GM23338 (cell line): ENCODE measurements around the gene IL6ST. TPM values are rescaled to one million over a fixed set of nuclear protein-coding genes. Genes with fewer than 3 reads are reported as not detected.

ENCODE experiments used
- ATAC-seq: fragments of 200-7000 bp; cut with Tn5 transposase; 3 replicates; pipeline ENCODE4 v1.9.1; 2020
- DNase-seq: peaks from one replicate; pipeline ENCODE4 v3.0.0-alpha.2; 2015; ENCODE audit warnings: low spot score
- H2AFZ ChIP-seq: fragments of 200-600 bp; sonication (generic); 2 replicates; pipeline ENCODE4 v1.8.0; 2016; ENCODE audit warnings: antibody characterized with exemption, mild to moderate bottlenecking, moderate library complexity
- H3F3A ChIP-seq: fragments of 200-600 bp; sonication (generic); replicated peaks from 2 replicates; pipeline ENCODE4 v1.8.0; 2017; ENCODE audit warnings: antibody characterized with exemption, mixed run types, low read depth
- H3K27ac ChIP-seq: fragments of 200-600 bp; sonication (generic); 2 replicates; pipeline ENCODE4 v1.6.1; 2016; ENCODE audit warnings: low read depth
- H3K27me3 ChIP-seq: fragments of 200-600 bp; sonication (generic); 2 replicates; pipeline ENCODE4 v1.8.0; 2016; ENCODE audit warnings: mild to moderate bottlenecking, mixed run types, moderate library complexity; ENCODE audit not compliant: insufficient read depth
- H3K36me3 ChIP-seq: fragments of 200-600 bp; sonication (generic); 2 replicates; pipeline ENCODE4 v1.8.0; 2016; ENCODE audit warnings: mild to moderate bottlenecking; ENCODE audit not compliant: insufficient read depth
- H3K4me1 ChIP-seq: fragments of 200-600 bp; sonication (generic); 2 replicates; pipeline ENCODE4 v1.8.0; 2016; ENCODE audit warnings: mild to moderate bottlenecking, moderate library complexity; ENCODE audit not compliant: insufficient read depth
- H3K4me2 ChIP-seq: fragments of 200-600 bp; sonication (generic); 2 replicates; pipeline ENCODE4 v1.7.1; 2017; ENCODE audit warnings: mixed run types
- H3K4me3 ChIP-seq: fragments of 200-600 bp; sonication (generic); 2 replicates; pipeline ENCODE4 v1.6.1; 2016; ENCODE audit warnings: mixed run types
- H3K79me2 ChIP-seq: fragments of 200-600 bp; sonication (generic); replicated peaks from 2 replicates; pipeline ENCODE4 v1.8.0; 2017; ENCODE audit warnings: mild to moderate bottlenecking; ENCODE audit not compliant: insufficient read depth
- H3K9me2 ChIP-seq: fragments of 200-600 bp; sonication (generic); 2 replicates; pipeline ENCODE4 v1.8.0; 2017; ENCODE audit not compliant: insufficient read depth
- H4K20me1 ChIP-seq: fragments of 200-600 bp; sonication (generic); replicated peaks from 2 replicates; pipeline ENCODE4 v1.8.0; 2017; ENCODE audit warnings: mild to moderate bottlenecking; ENCODE audit not compliant: insufficient read depth
- H3K27ac Mint-ChIP-seq: 2 replicates; pipeline ENCODE4 v1.8.0; 2020; ENCODE audit warnings: inconsistent platforms, mild to moderate bottlenecking, moderate library complexity, mixed read lengths
- H3K27me3 Mint-ChIP-seq: 3 replicates; pipeline ENCODE4 v1.8.0; 2022; ENCODE audit warnings: low read depth, mild to moderate bottlenecking, moderate library complexity, mixed read lengths, inconsistent platforms; ENCODE audit not compliant: insufficient read depth, poor library complexity
- H3K36me3 Mint-ChIP-seq: 3 replicates; pipeline ENCODE4 v1.8.0; 2021; ENCODE audit warnings: low read depth, mild to moderate bottlenecking, inconsistent platforms, moderate library complexity, mixed read lengths
- H3K4me1 Mint-ChIP-seq: 3 replicates; pipeline ENCODE4 v1.8.0; 2020; ENCODE audit warnings: mild to moderate bottlenecking, inconsistent platforms, mixed read lengths
- H3K4me3 Mint-ChIP-seq: 3 replicates; pipeline ENCODE4 v1.8.0; 2021; ENCODE audit warnings: moderate library complexity, mild to moderate bottlenecking, inconsistent platforms, mixed read lengths
- H3K9me3 Mint-ChIP-seq: 3 replicates; pipeline ENCODE4 v1.8.0; 2020; ENCODE audit warnings: moderate library complexity, mild to moderate bottlenecking, inconsistent platforms, mixed read lengths
- CREB1 ChIP-seq: fragments of 250-450 bp; sonication (Bioruptor Pico); IDR thresholded peaks from 2 replicates; pipeline ENCODE4 v1.5.0; 2020; ENCODE audit warnings: low read depth, mild to moderate bottlenecking, moderate library complexity
- CTCF ChIP-seq, 2 experiments: fragments of 200-600 bp in 1 of 2; sonication (generic) in 1 of 2; conservative IDR thresholded peaks; 2 replicates each; pipeline versions ENCODE4 v1.5.1 to v1.6.1; 2016 to 2017; ENCODE audit warnings: antibody characterized with exemption in 2 of 2, low read depth in 2 of 2, mild to moderate bottlenecking in 2 of 2, moderate library complexity in 1 of 2
- EZH2 ChIP-seq: fragments of 200-600 bp; sonication (generic); IDR thresholded peaks from one replicate; pipeline ENCODE4 v1.8.0; 2017; ENCODE audit warnings: antibody characterized with exemption, mild to moderate bottlenecking, low read depth; ENCODE audit not compliant: unreplicated experiment
- EZH2phosphoT487 ChIP-seq: fragments of 200-600 bp; sonication (generic); IDR thresholded peaks from one replicate; pipeline ENCODE4 v1.8.1; 2018; ENCODE audit warnings: antibody characterized with exemption; ENCODE audit not compliant: unreplicated experiment
- JUNB ChIP-seq: IDR thresholded peaks from one replicate; pipeline ENCODE4 v1.6.1; 2016; ENCODE audit warnings: antibody characterized with exemption; ENCODE audit not compliant: unreplicated experiment
- STAT1 ChIP-seq: IDR thresholded peaks from one replicate; pipeline ENCODE4 v1.6.1; 2016; ENCODE audit warnings: antibody characterized with exemption; ENCODE audit not compliant: unreplicated experiment
- polyA plus RNA-seq: library from polyadenylated mRNA; unstranded; fragments of >200 nt; fragmentation: Nextera tagmentation; extraction: Ambion mirVana; gene quantifications from 2 replicates; pipeline ENCODE4 v1.2.1, GENCODE V29; 2016
- total RNA-seq: library from RNA; depleted of rRNA; stranded (reverse); fragments of >200 nt; shearing (Covaris generic); gene quantifications from 2 replicates; pipeline ENCODE4 v1.2.3, GENCODE V29; 2014
- TF ChIP-seq, protein P1 (sequence below): fragments of 250-450 bp; sonication (Bioruptor Pico); IDR thresholded peaks from 2 replicates; pipeline ENCODE4 v1.5.0; 2020; ENCODE audit warnings: mild to moderate bottlenecking, moderate library complexity
- TF ChIP-seq, protein P2 (sequence below): IDR thresholded peaks from 2 replicates; pipeline ENCODE4 v1.6.1; 2016; ENCODE audit warnings: antibody characterized with exemption

Gene IL6ST
- total and polyA plus RNA-seq, 2 experiments from 2014 or later: 6.7 to 9.8 TPM

DNA sequence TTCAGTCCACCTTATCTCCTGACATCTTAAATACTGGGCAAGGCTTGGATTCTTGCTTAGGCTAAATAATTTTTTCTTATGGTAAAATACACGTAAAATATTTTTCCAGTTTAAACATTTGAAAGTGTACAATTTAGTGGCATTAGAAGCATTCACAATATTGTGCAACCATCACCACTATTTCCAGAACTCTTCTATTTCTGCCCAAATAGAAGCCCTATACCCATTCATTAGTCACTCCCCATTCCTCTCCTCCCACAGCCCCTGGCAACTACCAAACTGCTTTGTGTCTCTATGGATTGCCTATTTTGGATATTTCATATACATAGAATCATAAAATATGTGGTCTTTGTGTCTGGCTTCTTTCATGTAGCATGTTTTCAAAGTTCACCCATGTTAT, 86.0 kb downstream of the IL6ST start:
- peaks cover 7% of the 10 kb centered on the region for H3K27me3 Mint-ChIP-seq
- Histone ChIP-seq H3K4me3 (no peak overlapping the region), H3K27me3 (no peaks in the 10 kb centered on the region), H3K4me2 (no peak overlapping the region), H2AFZ (no peak overlapping the region), H3K4me1 (no peaks in the 10 kb centered on the region), H3K79me2 (no peaks in the 10 kb centered on the region), H3K9me2 (peaks cover 7% of the 10 kb centered on the region; the same call in 1 of the 2 replicates), H3K27ac (no peak overlapping the region), H3F3A (no peaks in the 10 kb centered on the region), H4K20me1 (no peaks in the 10 kb centered on the region), H3K36me3 (no peaks in the 10 kb centered on the region)
- H3K9me3 Mint-ChIP-seq: no peaks in the 10 kb centered on the region; the same call in 2 of the 3 replicates
- no peak for ATAC-seq
- no peak for DNase-seq
- no peak overlapping the region for H3K4me3 Mint-ChIP-seq
- no peak overlapping the region for H3K27ac Mint-ChIP-seq
- H3K4me1 Mint-ChIP-seq: no peaks in the 10 kb centered on the region
- TF ChIP-seq, protein P1, sequence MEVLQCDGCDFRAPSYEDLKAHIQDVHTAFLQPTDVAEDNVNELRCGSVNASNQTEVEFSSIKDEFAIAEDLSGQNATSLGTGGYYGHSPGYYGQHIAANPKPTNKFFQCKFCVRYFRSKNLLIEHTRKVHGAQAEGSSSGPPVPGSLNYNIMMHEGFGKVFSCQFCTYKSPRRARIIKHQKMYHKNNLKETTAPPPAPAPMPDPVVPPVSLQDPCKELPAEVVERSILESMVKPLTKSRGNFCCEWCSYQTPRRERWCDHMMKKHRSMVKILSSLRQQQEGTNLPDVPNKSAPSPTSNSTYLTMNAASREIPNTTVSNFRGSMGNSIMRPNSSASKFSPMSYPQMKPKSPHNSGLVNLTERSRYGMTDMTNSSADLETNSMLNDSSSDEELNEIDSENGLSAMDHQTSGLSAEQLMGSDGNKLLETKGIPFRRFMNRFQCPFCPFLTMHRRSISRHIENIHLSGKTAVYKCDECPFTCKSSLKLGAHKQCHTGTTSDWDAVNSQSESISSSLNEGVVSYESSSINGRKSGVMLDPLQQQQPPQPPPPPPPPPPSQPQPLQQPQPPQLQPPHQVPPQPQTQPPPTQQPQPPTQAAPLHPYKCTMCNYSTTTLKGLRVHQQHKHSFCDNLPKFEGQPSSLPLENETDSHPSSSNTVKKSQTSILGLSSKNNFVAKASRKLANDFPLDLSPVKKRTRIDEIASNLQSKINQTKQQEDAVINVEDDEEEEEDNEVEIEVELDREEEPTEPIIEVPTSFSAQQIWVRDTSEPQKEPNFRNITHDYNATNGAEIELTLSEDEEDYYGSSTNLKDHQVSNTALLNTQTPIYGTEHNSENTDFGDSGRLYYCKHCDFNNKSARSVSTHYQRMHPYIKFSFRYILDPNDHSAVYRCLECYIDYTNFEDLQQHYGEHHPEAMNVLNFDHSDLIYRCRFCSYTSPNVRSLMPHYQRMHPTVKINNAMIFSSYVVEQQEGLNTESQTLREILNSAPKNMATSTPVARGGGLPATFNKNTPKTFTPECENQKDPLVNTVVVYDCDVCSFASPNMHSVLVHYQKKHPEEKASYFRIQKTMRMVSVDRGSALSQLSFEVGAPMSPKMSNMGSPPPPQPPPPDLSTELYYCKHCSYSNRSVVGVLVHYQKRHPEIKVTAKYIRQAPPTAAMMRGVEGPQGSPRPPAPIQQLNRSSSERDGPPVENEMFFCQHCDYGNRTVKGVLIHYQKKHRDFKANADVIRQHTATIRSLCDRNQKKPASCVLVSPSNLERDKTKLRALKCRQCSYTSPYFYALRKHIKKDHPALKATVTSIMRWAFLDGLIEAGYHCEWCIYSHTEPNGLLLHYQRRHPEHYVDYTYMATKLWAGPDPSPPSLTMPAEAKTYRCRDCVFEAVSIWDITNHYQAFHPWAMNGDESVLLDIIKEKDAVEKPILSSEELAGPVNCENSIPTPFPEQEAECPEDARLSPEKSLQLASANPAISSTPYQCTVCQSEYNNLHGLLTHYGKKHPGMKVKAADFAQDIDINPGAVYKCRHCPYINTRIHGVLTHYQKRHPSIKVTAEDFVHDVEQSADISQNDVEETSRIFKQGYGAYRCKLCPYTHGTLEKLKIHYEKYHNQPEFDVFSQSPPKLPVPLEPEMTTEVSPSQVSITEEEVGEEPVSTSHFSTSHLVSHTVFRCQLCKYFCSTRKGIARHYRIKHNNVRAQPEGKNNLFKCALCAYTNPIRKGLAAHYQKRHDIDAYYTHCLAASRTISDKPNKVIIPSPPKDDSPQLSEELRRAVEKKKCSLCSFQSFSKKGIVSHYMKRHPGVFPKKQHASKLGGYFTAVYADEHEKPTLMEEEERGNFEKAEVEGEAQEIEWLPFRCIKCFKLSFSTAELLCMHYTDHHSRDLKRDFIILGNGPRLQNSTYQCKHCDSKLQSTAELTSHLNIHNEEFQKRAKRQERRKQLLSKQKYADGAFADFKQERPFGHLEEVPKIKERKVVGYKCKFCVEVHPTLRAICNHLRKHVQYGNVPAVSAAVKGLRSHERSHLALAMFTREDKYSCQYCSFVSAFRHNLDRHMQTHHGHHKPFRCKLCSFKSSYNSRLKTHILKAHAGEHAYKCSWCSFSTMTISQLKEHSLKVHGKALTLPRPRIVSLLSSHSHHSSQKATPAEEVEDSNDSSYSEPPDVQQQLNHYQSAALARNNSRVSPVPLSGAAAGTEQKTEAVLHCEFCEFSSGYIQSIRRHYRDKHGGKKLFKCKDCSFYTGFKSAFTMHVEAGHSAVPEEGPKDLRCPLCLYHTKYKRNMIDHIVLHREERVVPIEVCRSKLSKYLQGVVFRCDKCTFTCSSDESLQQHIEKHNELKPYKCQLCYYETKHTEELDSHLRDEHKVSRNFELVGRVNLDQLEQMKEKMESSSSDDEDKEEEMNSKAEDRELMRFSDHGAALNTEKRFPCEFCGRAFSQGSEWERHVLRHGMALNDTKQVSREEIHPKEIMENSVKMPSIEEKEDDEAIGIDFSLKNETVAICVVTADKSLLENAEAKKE (CRISPR knock-in tag): no peak
- TF ChIP-seq JUNB (no peak), EZH2 (no peak)
- H3K36me3 Mint-ChIP-seq: no peaks in the 10 kb centered on the region

- H3K27me3 ChIP-seq: no peaks in the 10 kb centered on the region
- Mint-ChIP-seq H3K27me3 (peaks cover 6% of the 10 kb centered on the region), H3K4me3 (no peak overlapping the region), H3K27ac (no peak overlapping the region), H3K4me1 (no peaks in the 10 kb centered on the region), H3K36me3 (no peaks in the 10 kb centered on the region), H3K9me3 (no peaks in the 10 kb centered on the region)
- H3F3A ChIP-seq: no peaks in the 10 kb centered on the region
- no peak overlapping the region for H3K4me2 ChIP-seq
- no peaks in the 10 kb centered on the region for H3K4me1 ChIP-seq
- no peak overlapping the region for H3K4me3 ChIP-seq
- no peak overlapping the region for H2AFZ ChIP-seq
- H4K20me1 ChIP-seq: no peaks in the 10 kb centered on the region
- DNase-seq: no peak
- H3K27ac ChIP-seq: no peak overlapping the region
- no peaks in the 10 kb centered on the region for H3K36me3 ChIP-seq
- no peaks in the 10 kb centered on the region for H3K79me2 ChIP-seq
- ATAC-seq: no peak
- H3K9me2 ChIP-seq: peaks cover 7% of the 10 kb centered on the region; the same call in 1 of the 2 replicates
- TF ChIP-seq EZH2phosphoT487 (no peak), CREB1 (no peak), JUNB (no peak), CTCF (conservative IDR thresholded peaks at IDR 0.05; ENCODE audit: low read depth in 2 of 2) (no peak), STAT1 (no peak)
- TF ChIP-seq, protein P2, sequence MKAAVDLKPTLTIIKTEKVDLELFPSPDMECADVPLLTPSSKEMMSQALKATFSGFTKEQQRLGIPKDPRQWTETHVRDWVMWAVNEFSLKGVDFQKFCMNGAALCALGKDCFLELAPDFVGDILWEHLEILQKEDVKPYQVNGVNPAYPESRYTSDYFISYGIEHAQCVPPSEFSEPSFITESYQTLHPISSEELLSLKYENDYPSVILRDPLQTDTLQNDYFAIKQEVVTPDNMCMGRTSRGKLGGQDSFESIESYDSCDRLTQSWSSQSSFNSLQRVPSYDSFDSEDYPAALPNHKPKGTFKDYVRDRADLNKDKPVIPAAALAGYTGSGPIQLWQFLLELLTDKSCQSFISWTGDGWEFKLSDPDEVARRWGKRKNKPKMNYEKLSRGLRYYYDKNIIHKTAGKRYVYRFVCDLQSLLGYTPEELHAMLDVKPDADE: no peak
Measured at GRCh38 chr5:55907927-55908326, 86.8 kb downstream of the IL6ST start.
